Measurements from ENCODE around the gene GYG1.

GYG1 gene

DNA sequence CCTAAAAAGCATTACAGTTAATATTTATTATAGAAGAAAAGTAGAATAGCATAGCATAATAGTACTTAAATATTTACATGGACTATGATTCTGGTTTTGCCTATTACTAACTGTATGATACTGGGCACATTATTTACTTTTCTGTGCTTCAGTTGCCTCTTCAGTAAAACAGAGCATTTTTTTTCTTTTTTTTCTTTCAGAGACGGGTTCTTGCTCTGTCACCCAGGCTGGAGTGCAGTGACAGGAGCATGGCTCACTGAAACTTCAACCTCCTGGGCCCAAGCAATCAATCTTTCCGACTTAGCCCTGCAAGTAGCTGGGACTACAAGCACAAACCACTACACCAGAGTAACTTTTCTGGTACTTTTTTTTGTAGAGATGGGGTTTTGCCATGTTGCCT lies 47.0 kb downstream of the GYG1 start:
- TF ChIP-seq TAF1 (IDR thresholded peaks at IDR 0.05; ENCODE audit: borderline replicate concordance, insufficient read depth, low read length) = no peak
- TF ChIP-seq SIN3A (IDR thresholded peaks at IDR 0.05; ENCODE audit: borderline replicate concordance, insufficient read depth, low read length) = no peak
- no peak for TF ChIP-seq FOXP2 (optimal IDR thresholded peaks at IDR 0.05; ENCODE audit: borderline replicate concordance, extremely low read depth, extremely low read length, insufficient read depth)
- no peak for TF ChIP-seq POLR2AphosphoS5 (IDR thresholded peaks at IDR 0.05; ENCODE audit: low read depth, low read length)
- TF ChIP-seq, protein P1, sequence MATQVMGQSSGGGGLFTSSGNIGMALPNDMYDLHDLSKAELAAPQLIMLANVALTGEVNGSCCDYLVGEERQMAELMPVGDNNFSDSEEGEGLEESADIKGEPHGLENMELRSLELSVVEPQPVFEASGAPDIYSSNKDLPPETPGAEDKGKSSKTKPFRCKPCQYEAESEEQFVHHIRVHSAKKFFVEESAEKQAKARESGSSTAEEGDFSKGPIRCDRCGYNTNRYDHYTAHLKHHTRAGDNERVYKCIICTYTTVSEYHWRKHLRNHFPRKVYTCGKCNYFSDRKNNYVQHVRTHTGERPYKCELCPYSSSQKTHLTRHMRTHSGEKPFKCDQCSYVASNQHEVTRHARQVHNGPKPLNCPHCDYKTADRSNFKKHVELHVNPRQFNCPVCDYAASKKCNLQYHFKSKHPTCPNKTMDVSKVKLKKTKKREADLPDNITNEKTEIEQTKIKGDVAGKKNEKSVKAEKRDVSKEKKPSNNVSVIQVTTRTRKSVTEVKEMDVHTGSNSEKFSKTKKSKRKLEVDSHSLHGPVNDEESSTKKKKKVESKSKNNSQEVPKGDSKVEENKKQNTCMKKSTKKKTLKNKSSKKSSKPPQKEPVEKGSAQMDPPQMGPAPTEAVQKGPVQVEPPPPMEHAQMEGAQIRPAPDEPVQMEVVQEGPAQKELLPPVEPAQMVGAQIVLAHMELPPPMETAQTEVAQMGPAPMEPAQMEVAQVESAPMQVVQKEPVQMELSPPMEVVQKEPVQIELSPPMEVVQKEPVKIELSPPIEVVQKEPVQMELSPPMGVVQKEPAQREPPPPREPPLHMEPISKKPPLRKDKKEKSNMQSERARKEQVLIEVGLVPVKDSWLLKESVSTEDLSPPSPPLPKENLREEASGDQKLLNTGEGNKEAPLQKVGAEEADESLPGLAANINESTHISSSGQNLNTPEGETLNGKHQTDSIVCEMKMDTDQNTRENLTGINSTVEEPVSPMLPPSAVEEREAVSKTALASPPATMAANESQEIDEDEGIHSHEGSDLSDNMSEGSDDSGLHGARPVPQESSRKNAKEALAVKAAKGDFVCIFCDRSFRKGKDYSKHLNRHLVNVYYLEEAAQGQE (IDR thresholded peaks at IDR 0.05; ENCODE audit: insufficient read depth in 1 of 2, low read depth in 2 of 2, low read length in 2 of 2) = no peak

DNA sequence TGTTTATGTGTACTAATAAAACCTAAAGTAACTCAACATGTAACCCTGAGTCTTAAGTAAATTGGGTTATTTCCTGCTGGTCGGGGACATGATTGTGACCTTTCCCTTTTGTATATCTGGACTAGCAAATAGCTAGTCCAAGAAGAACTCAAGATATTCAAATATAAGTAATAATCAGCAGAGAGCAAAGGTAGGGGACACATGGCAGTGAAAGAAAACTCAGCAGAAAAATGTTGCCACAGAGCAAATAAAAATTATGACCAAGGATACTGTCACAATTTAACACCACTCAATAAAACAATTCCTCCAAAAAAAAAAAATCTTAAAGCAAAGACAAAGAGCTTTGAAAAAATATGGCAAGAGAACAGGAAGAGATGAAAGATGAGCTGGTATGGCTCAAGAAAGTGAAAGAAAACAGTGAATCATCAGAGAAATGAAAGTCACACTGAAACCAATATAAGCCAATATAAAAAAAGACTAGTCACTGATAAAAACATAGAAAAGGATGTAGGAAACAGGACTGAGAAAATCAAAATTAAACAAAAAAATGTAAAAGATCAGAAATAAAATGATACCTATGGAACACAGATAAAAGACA lies 51.5 kb downstream of the GYG1 start:
- TF ChIP-seq FOXP2 (optimal IDR thresholded peaks at IDR 0.05; ENCODE audit: borderline replicate concordance, extremely low read depth, extremely low read length, insufficient read depth) (no peak), SIN3A (IDR thresholded peaks at IDR 0.05; ENCODE audit: borderline replicate concordance, insufficient read depth, low read length) (no peak), POLR2AphosphoS5 (IDR thresholded peaks at IDR 0.05; ENCODE audit: low read depth, low read length) (no peak), TAF1 (IDR thresholded peaks at IDR 0.05; ENCODE audit: borderline replicate concordance, insufficient read depth, low read length) (no peak)
- TF ChIP-seq, protein P1 (IDR thresholded peaks at IDR 0.05; ENCODE audit: insufficient read depth in 1 of 2, low read depth in 2 of 2, low read length in 2 of 2) = no peak

GRCh38 chr3:149044339-149045083 lies 53.2 kb downstream of the GYG1 start:
- no peak for TF ChIP-seq POLR2AphosphoS5 (IDR thresholded peaks at IDR 0.05; ENCODE audit: low read depth, low read length)
- TF ChIP-seq TAF1 (IDR thresholded peaks at IDR 0.05; ENCODE audit: borderline replicate concordance, insufficient read depth, low read length) = no peak
- TF ChIP-seq, protein P1 (IDR thresholded peaks at IDR 0.05; ENCODE audit: insufficient read depth in 1 of 2, low read depth in 2 of 2, low read length in 2 of 2) = no peak
- no peak for TF ChIP-seq FOXP2 (optimal IDR thresholded peaks at IDR 0.05; ENCODE audit: borderline replicate concordance, extremely low read depth, extremely low read length, insufficient read depth)
- no peak for TF ChIP-seq SIN3A (IDR thresholded peaks at IDR 0.05; ENCODE audit: borderline replicate concordance, insufficient read depth, low read length)

GRCh38 chr3:149055575-149055974 lies 64.2 kb downstream of the GYG1 start:
- TF ChIP-seq FOXP2 (optimal IDR thresholded peaks at IDR 0.05; ENCODE audit: borderline replicate concordance, extremely low read depth, extremely low read length, insufficient read depth) (no peak), POLR2AphosphoS5 (IDR thresholded peaks at IDR 0.05; ENCODE audit: low read depth, low read length) (no peak), TAF1 (IDR thresholded peaks at IDR 0.05; ENCODE audit: borderline replicate concordance, insufficient read depth, low read length) (no peak), SIN3A (IDR thresholded peaks at IDR 0.05; ENCODE audit: borderline replicate concordance, insufficient read depth, low read length) (no peak)
- TF ChIP-seq, protein P1 (IDR thresholded peaks at IDR 0.05; ENCODE audit: insufficient read depth in 1 of 2, low read depth in 2 of 2, low read length in 2 of 2) = no peak

All from PFSK-1 (cell line).